HG03135 (cell line): ENCODE results near the gene AGER.
"Not testable (repeated sequence)": the region's sequence is repeated elsewhere in the genome, so short reads cannot be mapped to it uniquely, and the experiment has no call there.

ENCODE experiments used
- ATAC-seq: cut with Tn5 transposase; IDR thresholded peaks from one replicate; pipeline ENCODE4 v1.9.1; 2021; ENCODE audit warnings: mild to moderate bottlenecking, moderate library complexity; ENCODE audit not compliant: unreplicated experiment

The AGER gene

DNA sequence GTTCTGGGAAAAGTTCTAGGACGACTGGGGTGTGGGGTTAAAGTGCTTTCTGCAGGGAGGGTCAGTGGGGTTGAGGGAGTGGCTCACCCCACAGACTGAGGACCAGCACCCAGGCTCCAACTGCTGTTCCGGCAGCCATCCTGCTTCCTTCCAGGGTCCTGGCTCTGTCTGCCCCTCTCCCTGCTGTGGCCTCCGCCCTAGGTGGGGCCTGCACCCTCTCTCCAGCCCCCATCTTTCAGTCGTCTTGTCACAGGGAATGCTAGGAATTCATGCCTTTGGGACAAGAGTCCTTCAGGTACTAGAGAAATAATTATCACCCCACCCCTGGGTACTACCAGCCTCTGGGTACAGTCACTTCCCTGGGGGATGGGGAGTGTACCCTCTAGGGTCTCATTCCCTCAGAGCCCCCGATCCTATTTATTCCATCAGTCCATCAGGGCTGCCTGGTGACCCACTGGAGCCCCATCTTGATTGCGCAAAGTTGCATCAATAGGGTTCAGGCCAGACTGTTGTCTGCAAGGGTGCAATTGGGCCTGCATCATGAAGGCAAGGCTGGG, at the start of gene AGER:
AGER (minus strand) TSS at position 170 of the 557 bp plus-strand sequence; CDS start at position 139, 31 bp downstream.
- no peak for ATAC-seq

GRCh38 chr6:32226434-32226833, 42.4 kb upstream of the AGER start:
- no peak for ATAC-seq

DNA sequence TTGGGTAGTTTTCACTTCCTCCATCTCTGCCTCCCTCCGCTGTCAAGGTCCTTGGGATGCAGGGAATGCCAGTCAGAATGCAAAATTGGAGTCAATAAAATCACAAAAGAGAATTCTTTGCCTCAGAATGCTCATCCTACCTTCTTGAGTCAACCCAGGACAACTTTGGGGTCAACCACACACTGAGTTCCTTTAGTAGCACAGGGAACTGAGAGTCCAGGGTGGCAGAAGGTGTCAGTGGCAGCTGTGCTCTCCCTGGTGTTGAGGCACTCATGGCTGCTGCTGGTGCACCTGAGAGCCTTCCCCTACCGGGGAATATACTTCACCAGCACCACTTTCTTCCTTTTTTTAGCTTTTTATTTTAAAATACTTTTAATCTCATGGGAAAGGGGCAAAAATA, 40.6 kb upstream of the AGER start:
- no peak for ATAC-seq

GRCh38 chr6:32223258-32224235, 39.5 kb upstream of the AGER start, which contains the start of gene NOTCH4:
Gene NOTCH4, minus strand, starts transcription at chr6:32224067. Its CDS starts 139 bp downstream, at chr6:32223928.
- no peak for ATAC-seq

DNA sequence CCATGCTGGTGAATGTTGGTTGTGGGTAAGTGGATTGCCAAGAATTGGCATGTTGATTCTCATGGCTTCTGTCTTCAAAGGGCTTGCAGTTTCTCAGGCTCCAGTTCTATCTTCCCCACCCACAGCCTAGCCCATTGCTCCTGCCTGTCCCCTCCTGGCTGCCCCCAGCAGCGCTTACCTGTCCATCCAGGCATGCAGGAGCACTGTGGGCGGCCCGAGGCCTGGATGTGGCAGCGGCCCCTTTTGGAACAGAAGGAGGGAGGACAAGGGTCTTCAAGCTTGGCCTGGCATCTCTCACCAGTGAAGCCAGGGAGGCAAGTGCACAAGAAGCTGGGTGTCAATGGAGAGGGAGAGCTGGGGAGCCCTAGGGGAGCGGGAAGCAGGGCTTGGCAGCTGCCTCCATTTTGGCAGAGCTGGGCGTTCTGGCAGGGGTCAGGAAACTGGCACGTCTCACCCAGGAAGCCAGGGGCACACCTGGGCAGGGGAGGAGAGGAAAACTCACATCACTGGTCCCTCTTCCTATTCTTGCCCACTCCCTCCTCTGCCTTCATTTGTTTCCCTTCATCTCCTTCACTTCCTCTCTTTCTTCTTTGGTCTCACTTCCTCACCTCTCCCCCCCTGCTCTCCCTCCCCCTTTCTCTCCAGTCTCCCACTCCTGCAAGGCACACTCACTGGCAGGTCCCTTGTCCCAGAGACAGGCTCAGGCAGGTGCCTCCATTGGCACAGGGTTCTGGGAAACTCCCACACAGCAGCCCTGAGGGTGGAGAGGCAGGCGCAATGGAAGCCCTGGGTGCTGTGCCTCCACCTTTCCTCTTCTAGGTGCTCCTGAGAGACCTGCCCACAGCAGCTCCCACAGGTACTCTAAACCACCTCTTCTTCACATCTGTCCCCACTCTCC, 38.5 kb upstream of the AGER start:
- ATAC-seq: no peak

DNA sequence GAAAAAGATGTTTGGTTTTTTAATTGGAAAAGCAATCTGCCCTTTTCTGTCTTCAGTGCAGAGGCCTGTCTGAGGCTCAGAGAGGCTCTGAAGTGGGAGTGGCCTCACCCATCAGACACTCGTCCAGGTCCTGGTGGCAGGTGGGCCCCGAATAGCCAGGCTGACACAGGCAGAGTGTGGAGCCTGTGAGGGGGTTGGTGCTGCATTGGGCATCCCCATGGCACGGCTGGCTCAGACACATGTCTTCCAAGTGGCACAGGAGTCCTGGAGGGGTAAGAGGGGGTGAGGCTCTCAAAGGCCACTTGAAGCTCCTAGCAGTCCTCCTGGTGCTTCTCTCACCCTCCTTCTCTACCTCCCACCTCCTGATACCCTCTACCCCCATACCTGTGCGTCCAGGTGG, 36.0 kb upstream of the AGER start:
- ATAC-seq: no peak

GRCh38 chr6:32218167-32218566, 34.1 kb upstream of the AGER start:
- no peak for ATAC-seq

DNA sequence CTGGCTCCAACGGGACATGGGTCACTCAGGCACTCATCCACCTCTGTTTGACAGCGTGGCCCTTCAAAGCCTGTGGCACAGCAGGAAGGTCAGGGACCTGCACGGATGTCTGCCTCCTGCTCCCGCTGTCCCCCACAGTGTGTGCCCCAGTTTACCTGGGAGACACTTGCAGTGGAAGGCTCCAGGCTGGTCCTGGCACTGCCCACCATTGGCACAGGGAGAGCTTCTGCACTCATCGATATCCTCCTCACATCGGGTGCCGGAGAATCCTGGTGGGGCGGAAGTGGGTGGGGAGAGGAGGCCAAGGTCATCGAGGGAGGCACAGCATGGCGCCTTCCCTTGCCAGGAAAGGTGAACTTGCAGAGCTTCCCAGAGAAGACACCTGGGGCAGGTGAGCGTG, 32.9 kb upstream of the AGER start:
- ATAC-seq: no peak

- ATAC-seq: no peak
Observed at GRCh38 chr6:32216285-32216684, 32.2 kb upstream of the AGER start.

DNA sequence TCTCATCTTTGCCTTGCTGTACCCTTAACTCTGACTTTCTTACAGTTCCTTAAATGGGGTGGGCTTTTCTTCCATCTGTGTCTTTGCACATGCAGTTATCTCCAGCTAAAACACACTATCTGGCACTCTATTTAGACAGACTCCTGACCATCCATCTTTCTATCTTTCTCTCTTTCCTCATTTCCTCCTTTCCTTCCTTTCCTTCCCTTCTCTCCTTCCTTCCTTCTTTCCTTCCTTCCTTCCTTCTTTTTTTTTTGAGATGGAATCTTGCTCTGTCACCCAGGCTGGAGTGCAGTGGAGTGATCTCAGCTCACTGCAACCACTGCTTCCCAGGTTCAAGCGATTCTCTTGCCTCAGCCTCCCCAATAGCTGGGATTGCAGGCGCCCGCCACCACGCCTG, 31.6 kb upstream of the AGER start:
- no peak for ATAC-seq

GRCh38 chr6:32214126-32214525, 30.1 kb upstream of the AGER start:
- no peak for ATAC-seq

DNA sequence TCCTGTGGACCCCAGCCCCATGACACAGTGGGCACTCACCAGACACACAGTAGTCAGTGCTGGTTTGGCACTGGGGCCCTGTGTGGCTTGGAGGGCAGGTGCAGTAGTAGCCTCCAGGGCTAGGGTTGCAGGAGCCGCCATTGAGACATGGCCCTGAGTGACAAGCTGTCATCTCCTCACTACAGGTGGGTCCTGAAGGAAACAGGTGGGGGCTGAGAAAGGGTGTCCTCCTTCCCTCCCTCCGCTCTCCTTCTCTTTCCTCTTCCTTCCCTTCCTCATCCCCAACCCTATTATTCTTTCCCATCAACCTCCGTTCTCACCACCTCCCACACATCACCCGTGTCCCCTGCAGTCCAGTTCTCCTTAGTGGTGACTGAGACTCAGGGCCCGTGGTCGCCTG, 29.6 kb upstream of the AGER start:
- no peak for ATAC-seq

- no peak for ATAC-seq
Observed at GRCh38 chr6:32212076-32212760, 28.2 kb upstream of the AGER start.

DNA sequence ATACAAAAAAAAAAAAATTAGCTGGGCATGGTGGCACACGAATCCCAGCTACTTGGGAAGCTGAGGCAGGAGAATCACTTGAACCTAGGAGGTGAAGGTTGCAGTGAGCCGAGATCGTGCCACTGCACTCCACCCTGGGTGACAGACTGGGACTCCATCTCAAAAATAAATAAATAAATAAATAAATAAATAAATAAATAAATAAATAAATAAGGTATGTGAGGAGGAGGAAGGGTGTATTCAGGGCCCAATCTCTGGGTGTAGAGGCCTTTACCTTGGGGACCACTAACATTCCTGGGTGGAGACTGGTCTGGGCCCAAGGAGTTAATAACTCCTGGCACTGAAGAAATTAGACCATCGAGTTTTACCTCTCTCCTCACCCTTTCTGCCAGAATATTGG, 27.4 kb upstream of the AGER start:
- ATAC-seq: not testable (repeated sequence)

DNA sequence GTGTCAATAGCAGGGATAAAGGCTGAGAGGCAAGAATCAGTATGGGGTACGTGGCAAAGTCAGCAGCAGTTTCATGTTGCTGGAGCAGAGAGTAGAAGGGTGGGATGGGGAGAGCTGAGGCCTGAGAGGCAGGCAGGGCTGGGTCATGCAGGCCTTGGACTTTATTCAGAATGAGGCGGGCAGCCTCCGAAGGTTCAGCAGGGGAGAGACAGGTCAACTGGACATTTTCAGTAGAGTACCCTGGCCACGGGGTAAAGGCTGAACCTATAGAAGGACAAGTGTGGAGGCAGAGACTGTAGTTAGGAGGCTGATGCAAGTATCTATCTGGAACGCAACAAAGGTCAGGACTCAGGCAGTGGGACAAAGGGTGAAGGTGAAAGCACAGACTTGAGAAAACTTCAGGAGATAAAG, 26.1 kb upstream of the AGER start:
- no peak for ATAC-seq

GRCh38 chr6:32208996-32209395, 24.9 kb upstream of the AGER start:
- ATAC-seq: no peak

DNA sequence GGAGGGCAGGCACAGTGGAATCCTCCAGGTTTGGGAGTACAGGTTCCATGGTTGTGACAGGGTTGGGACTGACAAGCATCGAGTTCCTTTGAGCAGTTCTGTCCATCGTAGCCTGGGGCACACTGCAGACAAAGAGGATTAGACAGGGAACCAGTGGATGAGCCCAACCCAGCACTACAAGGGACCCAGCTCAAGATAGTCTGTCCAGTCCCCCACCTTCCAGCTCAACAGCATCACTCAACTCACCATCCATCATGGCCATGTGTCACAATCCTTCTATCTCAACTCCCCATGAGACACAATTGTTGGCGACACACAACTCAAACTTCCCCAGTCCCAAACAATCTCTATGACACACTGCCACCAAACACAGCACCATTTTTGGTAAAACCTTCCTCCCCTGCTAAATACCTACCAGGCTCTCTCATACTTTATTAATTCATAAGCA, 20.2 kb upstream of the AGER start:
- ATAC-seq: no peak

DNA sequence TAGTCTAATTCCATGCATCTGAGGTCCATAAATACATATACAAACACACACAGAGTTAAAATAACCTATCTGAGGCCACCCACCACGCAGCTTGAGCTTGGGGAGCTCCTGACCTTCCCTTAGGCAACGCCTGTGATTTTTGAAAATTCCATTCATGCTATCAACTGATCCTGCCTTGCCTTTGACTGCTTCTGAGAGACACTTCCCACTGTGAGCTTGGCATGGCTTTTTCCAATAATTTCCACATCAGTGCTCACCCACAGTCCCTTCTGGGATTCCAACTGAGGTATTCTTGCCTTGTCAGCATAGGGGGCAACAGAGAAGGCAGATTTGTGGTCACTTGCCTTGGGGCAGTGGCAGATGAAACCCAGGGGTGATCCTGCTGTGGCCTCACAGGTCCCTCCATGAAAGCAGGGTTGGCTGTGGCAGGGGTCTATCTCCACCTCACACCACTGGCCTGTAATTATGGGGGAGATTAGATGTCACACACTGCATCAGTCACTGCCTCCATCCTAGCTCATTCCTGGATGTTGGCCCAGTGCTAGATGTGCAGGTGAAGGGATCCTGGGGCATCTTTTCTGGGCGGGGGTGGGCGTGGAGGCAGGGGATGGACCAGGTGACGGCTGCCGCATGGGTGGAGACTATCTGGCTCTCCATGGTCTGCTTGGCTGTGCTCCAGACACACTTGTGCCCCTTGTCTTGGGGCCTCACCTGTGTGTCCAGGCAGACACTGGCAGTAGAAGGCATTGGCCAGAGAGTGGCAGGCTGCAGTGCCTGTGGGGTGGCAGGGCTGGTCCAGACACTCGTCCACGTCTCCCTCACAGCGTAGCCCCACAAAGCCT, 19.6 kb upstream of the AGER start:
- no peak for ATAC-seq

DNA sequence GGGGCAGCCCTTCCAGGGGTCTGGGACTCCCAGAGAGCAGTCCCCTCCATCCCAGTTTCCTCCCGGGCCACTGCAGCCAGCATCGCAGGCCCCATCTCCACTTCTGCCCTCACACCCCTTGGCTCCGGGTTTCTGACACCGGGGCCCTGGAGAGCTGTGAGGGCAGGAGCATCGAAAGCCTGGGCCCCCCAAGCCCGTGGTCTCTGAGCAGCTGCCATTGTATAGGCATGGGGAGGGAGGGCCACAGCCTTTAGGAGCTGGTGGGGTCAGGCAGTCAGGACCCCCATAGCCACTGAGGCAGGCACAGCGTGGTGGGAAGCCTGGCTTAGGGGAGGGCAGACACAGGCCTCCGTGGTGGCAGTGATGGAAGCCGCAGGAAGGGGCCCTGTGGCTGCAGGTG, 18.1 kb upstream of the AGER start:
- no peak for ATAC-seq
